Measurements from ENCODE around the gene SHLD1. TPM values are rescaled to one million over a fixed set of nuclear protein-coding genes. Genes with fewer than 3 reads are reported as not detected.

SHLD1 gene
- total and polyA plus RNA-seq, 4 donors: 2.3 to 9.5 (median 4.0) TPM

DNA sequence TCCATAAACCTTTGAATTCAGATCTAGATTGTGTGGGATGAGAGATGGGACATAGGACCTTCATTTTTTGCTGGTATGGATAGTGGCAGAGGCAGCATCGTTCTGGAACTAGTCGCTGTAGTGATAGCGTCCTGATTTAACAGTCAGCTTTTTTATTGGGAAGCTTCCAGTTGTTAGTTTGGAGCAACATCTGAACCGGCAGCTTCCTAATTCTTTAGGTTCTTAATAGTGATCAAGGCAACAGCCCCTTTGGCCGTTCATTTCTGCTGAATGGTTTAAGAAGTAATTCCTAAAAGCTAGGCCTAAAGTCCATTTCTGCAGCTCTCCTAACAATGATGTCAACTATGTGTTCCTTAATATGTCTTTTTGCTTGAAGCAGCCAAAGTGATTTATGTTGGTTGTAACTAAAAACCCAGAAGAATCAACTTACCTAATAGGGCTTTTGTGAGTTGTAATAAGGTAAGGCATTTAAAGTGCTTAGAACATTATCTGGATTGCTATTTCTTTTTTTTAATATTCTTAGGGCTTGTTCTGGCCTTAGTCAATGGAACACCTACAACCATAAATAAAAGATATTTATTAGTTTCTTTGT lies 90.3 kb downstream of the SHLD1 start:
- intact Hi-C loops (cut with DNase I): no loop called here
- no peaks in the 10 kb centered on the region for H3K9me3 ChIP-seq (ENCODE audit: control insufficient read depth, low read length)
- no peak overlapping the region for H3K27ac ChIP-seq (ENCODE audit: low read depth in 1 of 2, low read length in 2 of 2)
- no peaks in the 10 kb centered on the region for H3K27me3 ChIP-seq (ENCODE audit: control insufficient read depth in 1 of 2, insufficient read depth in 2 of 2, low read length in 1 of 2)
- 87 to 89% methylated on average over 5 of the region's 5 CpGs for WGBS, 2 donors
- ATAC-seq (ENCODE audit: low FRiP score) (no peak), DNase-seq (no peak)
- H3K4me1 ChIP-seq (ENCODE audit: control insufficient read depth in 1 of 2, insufficient read depth in 2 of 2, low read length in 2 of 2): peaks cover 0 to under 1% of the 10 kb centered on the region in 2 donors
- H3K4me3 ChIP-seq (ENCODE audit: low read length in 2 of 2): no peak overlapping the region
- H3K36me3 ChIP-seq (ENCODE audit: control insufficient read depth in 1 of 2, insufficient read depth in 2 of 2, low read length in 1 of 2): no peaks in the 10 kb centered on the region

DNA sequence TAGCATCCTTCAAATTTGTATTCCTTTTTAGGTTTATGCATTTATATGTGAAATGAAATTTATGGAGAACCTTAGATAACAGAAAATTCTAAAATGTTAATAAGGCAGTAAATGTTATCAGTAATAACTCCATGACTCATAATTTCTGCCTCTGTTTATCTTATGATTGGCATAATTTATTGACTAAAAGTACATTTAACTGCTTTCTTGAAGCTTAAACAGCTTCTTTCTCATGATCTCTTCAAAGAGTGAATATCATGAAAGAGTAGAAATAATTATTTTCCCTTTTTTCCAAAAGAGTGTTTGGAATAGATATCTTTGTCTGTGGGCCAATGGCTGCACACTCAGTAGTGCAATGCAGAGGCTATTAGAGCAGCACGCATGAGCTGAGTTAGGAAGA lies 91.3 kb downstream of the SHLD1 start:
- intact Hi-C loops (cut with DNase I): no loop called here
- ATAC-seq (ENCODE audit: low FRiP score) (no peak), DNase-seq (no peak)
- WGBS, 2 donors: 65 to 66% methylated on average over 1 of the region's 1 CpG
- Histone ChIP-seq H3K4me1 (ENCODE audit: control insufficient read depth in 1 of 2, insufficient read depth in 2 of 2, low read length in 2 of 2) (no peaks in the 10 kb centered on the region), H3K9me3 (ENCODE audit: control insufficient read depth, low read length) (no peaks in the 10 kb centered on the region), H3K27me3 (ENCODE audit: control insufficient read depth in 1 of 2, insufficient read depth in 2 of 2, low read length in 1 of 2) (peaks cover 0 to under 1% of the 10 kb centered on the region in 2 donors), H3K36me3 (ENCODE audit: control insufficient read depth in 1 of 2, insufficient read depth in 2 of 2, low read length in 1 of 2) (no peaks in the 10 kb centered on the region), H3K27ac (ENCODE audit: low read depth in 1 of 2, low read length in 2 of 2) (no peak overlapping the region), H3K4me3 (ENCODE audit: low read length in 2 of 2) (no peak overlapping the region)

DNA sequence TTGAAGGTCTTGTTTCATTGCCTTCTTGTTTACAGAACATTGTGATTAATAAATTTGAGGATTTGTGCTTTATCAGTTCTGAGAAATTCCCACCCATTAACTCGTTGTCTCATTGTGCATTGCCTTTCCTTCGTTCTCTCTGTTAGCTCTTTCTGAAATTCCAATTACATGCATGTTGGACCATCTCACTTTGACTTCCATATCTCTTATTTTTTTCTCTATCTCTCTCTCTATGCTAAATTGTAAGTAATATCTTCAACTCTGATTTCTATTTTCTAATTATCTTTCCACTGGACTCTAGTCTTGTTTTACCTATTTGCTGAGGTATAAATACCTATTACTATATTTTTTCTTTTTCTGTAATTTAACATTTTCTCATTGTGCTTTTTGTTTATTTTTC lies 92.3 kb downstream of the SHLD1 start:
- Histone ChIP-seq H3K9me3 (ENCODE audit: control insufficient read depth, low read length) (no peaks in the 10 kb centered on the region), H3K27ac (ENCODE audit: low read depth in 1 of 2, low read length in 2 of 2) (no peak overlapping the region), H3K4me1 (ENCODE audit: control insufficient read depth in 1 of 2, insufficient read depth in 2 of 2, low read length in 2 of 2) (no peaks in the 10 kb centered on the region), H3K36me3 (ENCODE audit: control insufficient read depth in 1 of 2, insufficient read depth in 2 of 2, low read length in 1 of 2) (no peaks in the 10 kb centered on the region), H3K27me3 (ENCODE audit: control insufficient read depth in 1 of 2, insufficient read depth in 2 of 2, low read length in 1 of 2) (peaks cover 0 to 1% of the 10 kb centered on the region in 2 donors), H3K4me3 (ENCODE audit: low read length in 2 of 2) (no peak overlapping the region)
- no peak for DNase-seq
- WGBS, 2 donors: 91 to 94% methylated on average over 2 of the region's 2 CpGs
- ATAC-seq (ENCODE audit: low FRiP score): no peak
- intact Hi-C loops (cut with DNase I): no loop called here

DNA sequence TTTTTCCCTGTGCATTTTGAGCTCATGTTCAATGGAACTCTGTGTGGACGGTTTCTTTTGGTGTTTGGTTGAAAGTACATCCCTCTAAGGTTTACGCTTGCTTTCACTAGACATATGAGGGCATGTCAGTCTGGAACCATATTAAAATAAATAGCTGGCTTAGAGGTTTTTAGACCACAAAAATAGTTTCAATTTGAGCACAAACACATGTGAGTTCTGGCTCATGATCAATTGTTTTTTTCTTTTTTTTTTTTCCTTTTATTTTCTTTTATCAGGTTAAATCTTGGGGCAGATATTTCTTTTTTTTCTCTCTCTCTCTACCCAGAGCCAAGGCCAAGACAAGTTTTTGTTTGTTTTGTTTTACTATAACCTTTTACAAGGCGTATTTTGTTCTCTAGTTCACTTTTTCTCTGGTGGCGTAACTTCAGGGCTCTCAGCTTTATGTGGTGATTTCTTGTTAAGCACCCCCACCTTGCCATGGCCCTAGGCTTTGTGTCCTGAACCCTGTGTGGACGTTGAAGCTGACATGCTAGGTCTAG lies 92.9 kb downstream of the SHLD1 start:
- intact Hi-C loops (cut with DNase I): no loop called here
- Histone ChIP-seq H3K4me1 (ENCODE audit: control insufficient read depth in 1 of 2, insufficient read depth in 2 of 2, low read length in 2 of 2) (no peaks in the 10 kb centered on the region), H3K4me3 (ENCODE audit: low read length in 2 of 2) (no peak overlapping the region), H3K36me3 (ENCODE audit: control insufficient read depth in 1 of 2, insufficient read depth in 2 of 2, low read length in 1 of 2) (no peaks in the 10 kb centered on the region), H3K9me3 (ENCODE audit: control insufficient read depth, low read length) (no peaks in the 10 kb centered on the region), H3K27ac (ENCODE audit: low read depth in 1 of 2, low read length in 2 of 2) (no peak overlapping the region), H3K27me3 (ENCODE audit: control insufficient read depth in 1 of 2, insufficient read depth in 2 of 2, low read length in 1 of 2) (peaks cover 0 to 1% of the 10 kb centered on the region in 2 donors)
- DNase-seq: no peak
- no peak for ATAC-seq (ENCODE audit: low FRiP score)
- 69 to 70% methylated on average over 5 of the region's 5 CpGs for WGBS, 2 donors

DNA sequence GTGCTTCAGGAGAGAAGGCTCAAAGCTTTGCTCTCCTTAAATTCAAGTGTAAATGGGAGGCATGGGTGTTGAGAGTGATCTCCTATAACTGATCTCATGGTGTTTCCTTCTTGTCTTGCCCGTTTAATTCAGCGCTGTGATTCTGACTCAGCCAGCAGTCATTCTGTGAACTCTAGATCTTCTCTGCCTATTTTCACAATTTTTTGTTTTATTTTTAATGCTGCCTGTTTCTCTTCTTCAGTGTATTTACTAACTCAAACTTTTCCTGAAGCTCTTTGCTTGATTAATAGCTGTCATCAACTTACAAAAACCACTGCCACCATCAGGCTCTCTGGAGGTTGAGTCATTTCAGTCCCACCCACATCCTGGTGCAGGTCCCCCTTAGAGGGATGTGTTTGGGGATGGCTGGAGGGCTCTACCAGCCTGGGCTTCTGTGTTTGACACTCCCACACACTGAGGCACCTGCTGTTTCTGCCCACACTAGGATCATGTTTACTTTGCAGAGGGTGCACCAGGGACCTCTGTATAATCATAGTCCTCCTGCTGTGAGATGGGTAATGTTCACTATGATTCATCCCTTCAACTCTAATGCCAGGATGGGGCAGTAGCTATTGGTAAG lies 94.0 kb downstream of the SHLD1 start:
- ATAC-seq (ENCODE audit: low FRiP score): no peak

DNA sequence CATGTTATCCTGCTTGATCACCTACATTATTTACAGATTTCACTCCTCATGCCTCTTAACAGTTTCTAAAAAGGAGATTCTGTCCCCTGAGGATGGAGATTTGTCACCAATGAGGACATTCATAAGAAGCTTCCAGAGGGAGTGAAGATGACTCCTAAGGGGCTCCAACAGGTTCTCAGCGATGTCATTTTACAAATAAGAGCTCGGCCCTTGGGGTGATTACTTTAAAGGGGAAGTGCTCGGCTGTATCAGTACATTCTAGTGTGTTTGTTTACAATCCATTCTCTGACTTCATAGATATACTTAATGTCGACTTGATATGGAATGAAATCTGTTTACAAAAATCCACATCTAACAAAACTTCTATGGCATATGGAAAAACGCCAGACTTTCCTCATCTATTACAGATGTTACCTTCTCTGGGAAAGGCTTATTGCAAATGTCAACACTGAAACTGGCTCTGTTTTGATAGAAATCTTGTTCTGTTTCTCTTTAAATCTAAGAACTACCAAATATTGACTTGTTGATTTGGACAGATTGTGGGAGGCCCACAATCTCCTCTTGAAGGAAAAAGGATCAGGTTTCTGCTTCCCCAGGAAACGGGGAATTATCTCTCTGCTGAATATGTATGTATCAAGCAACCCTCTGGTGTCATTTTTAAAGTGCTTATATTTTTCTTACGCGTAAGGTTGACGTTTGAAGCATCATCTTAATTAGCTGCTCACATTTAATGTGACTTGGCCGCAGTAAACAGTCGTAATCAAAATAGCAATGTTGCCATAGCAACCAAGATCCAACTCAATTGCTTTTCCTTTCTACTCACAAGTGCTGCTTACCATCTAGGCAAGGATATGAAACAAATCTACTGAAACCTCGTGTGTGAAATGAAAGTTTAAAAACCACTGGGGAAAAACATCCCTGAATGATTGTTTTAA lies 95.7 kb downstream of the SHLD1 start:
- intact Hi-C loops (cut with DNase I): no loop called here
- no peak overlapping the region for H3K27ac ChIP-seq (ENCODE audit: low read depth in 1 of 2, low read length in 2 of 2)
- peaks cover 0 to 1% of the 10 kb centered on the region in 2 donors for H3K27me3 ChIP-seq (ENCODE audit: control insufficient read depth in 1 of 2, insufficient read depth in 2 of 2, low read length in 1 of 2)
- ATAC-seq (ENCODE audit: low FRiP score) (no peak), DNase-seq (no peak)
- 40 to 51% methylated on average over 12 of the region's 12 CpGs for WGBS, 2 donors
- peaks cover 0 to 2% of the 10 kb centered on the region in 2 donors for H3K36me3 ChIP-seq (ENCODE audit: control insufficient read depth in 1 of 2, insufficient read depth in 2 of 2, low read length in 1 of 2)
- no peaks in the 10 kb centered on the region for H3K4me1 ChIP-seq (ENCODE audit: control insufficient read depth in 1 of 2, insufficient read depth in 2 of 2, low read length in 2 of 2)
- H3K4me3 ChIP-seq (ENCODE audit: low read length in 2 of 2): no peak overlapping the region
- H3K9me3 ChIP-seq (ENCODE audit: control insufficient read depth, low read length): no peaks in the 10 kb centered on the region

More for the DNA sequence above, 94.0 kb downstream of the SHLD1 start:
- intact Hi-C loops (cut with DNase I): no loop called here
- Histone ChIP-seq H3K9me3 (ENCODE audit: control insufficient read depth, low read length) (no peaks in the 10 kb centered on the region), H3K36me3 (ENCODE audit: control insufficient read depth in 1 of 2, insufficient read depth in 2 of 2, low read length in 1 of 2) (no peaks in the 10 kb centered on the region), H3K4me3 (ENCODE audit: low read length in 2 of 2) (no peak overlapping the region), H3K27ac (ENCODE audit: low read depth in 1 of 2, low read length in 2 of 2) (no peak overlapping the region), H3K27me3 (ENCODE audit: control insufficient read depth in 1 of 2, insufficient read depth in 2 of 2, low read length in 1 of 2) (peaks cover 0 to 1% of the 10 kb centered on the region in 2 donors), H3K4me1 (ENCODE audit: control insufficient read depth in 1 of 2, insufficient read depth in 2 of 2, low read length in 2 of 2) (no peaks in the 10 kb centered on the region)
- no peak for DNase-seq
- 68 to 87% methylated on average over 2 of the region's 2 CpGs for WGBS, 2 donors

DNA sequence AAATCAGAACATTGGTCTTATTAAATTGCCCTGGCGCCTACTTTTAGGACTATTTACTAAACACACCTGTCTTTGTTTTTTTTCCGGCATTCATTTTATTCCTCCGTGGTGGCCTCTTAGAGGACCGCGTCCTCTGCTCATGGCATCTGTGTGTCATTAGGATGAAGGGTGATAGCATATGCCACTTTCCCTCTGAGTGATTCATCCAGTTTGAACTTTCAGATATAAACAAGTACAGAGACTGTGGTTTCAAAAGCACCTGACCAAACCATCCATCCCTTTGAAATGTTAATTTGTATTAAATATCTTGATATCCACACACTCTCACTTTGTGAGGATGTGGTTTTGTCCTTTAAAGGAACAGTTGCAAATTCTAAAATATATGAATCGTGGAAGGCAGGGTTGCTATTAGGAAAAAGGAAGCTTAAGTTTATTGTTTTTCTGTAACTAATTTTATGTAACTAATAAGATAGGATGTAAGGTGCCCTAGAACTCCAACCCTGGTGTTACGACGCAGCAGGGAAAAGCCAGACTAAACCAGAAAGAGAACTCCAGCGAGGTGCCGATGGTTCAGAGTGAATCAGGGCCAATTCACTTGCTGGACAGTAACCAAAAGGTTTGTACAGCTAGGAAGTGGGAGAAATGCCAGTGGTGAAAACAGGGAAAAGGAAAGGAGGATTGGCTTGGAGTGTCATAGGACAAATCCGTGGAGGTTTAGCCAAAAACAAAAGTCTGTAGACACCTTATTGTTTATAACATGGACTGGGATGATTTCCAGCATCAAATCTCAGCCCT lies 98.7 kb downstream of the SHLD1 start:
- H3K4me3 ChIP-seq (ENCODE audit: low read length in 2 of 2): no peak overlapping the region
- no peaks in the 10 kb centered on the region for H3K9me3 ChIP-seq (ENCODE audit: control insufficient read depth, low read length)
- intact Hi-C loops (cut with DNase I): no loop called here
- peaks cover 0 to 2% of the 10 kb centered on the region in 2 donors for H3K36me3 ChIP-seq (ENCODE audit: control insufficient read depth in 1 of 2, insufficient read depth in 2 of 2, low read length in 1 of 2)
- H3K4me1 ChIP-seq (ENCODE audit: control insufficient read depth in 1 of 2, insufficient read depth in 2 of 2, low read length in 2 of 2): no peaks in the 10 kb centered on the region
- no peak for DNase-seq
- peaks cover 0 to 1% of the 10 kb centered on the region in 2 donors for H3K27me3 ChIP-seq (ENCODE audit: control insufficient read depth in 1 of 2, insufficient read depth in 2 of 2, low read length in 1 of 2)
- ATAC-seq (ENCODE audit: low FRiP score): no peak
- H3K27ac ChIP-seq (ENCODE audit: low read depth in 1 of 2, low read length in 2 of 2): no peak overlapping the region
- 68% methylated on average over 11 of the region's 11 CpGs for WGBS, 2 donors

DNA sequence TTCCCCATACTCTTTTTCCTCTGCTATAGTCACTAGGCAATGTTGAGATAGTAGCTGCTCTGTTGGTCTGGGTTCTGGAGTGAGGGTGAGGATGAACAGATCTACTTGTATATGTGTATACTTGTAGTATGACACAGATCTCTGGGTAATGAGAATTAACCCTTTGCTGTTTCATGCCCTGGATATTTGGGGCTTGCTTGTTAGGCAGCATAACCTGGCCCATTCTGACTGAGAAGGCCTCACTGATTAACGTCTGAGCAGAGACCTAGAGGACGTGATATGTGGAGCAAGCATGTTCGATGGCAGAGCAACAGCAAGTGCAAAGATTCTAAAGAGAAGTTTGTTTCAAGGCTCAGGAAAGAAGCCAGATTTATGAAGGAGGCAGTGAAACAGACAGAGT lies 105.7 kb downstream of the SHLD1 start:
- H3K27me3 ChIP-seq (ENCODE audit: control insufficient read depth in 1 of 2, insufficient read depth in 2 of 2, low read length in 1 of 2): no peaks in the 10 kb centered on the region
- DNase-seq (no peak), ATAC-seq (ENCODE audit: low FRiP score) (no peak)
- no peak overlapping the region for H3K4me3 ChIP-seq (ENCODE audit: low read length in 2 of 2)
- peaks cover 0 to 2% of the 10 kb centered on the region in 2 donors for H3K36me3 ChIP-seq (ENCODE audit: control insufficient read depth in 1 of 2, insufficient read depth in 2 of 2, low read length in 1 of 2)
- no peaks in the 10 kb centered on the region for H3K4me1 ChIP-seq (ENCODE audit: control insufficient read depth in 1 of 2, insufficient read depth in 2 of 2, low read length in 2 of 2)
- no peak overlapping the region for H3K27ac ChIP-seq (ENCODE audit: low read depth in 1 of 2, low read length in 2 of 2)
- WGBS, 2 donors: 76 to 87% methylated on average over 3 of the region's 3 CpGs
- no peaks in the 10 kb centered on the region for H3K9me3 ChIP-seq (ENCODE audit: control insufficient read depth, low read length)
- intact Hi-C loops (cut with DNase I): no loop called here

All from aorta (tissue), 5 donors.